Esophagus squamous epithelium (tissue), 4 donors: ENCODE measurements around the gene CFAP161.

ENCODE experiments used
- POLR2A ChIP-seq, 4 donors: fragments of 450-650 bp; IDR thresholded peaks; one replicate each; pipeline ENCODE4 v1.6.1; 2017; ENCODE audit warnings: antibody characterized with exemption in 4 of 4, mild to moderate bottlenecking in 4 of 4, moderate library complexity in 3 of 4
- TF ChIP-seq, protein P1 (sequence below), 6 experiments: fragments of 450-650 bp in 4 of 6; fragments of 200-600 bp in 2 of 6; sonication (generic) in 2 of 6; IDR thresholded peaks; one replicate each; pipeline ENCODE4 v1.5.1; 2016 to 2019; ENCODE audit warnings: antibody characterized with exemption in 6 of 6, mild to moderate bottlenecking in 4 of 6, moderate library complexity in 4 of 6

DNA sequence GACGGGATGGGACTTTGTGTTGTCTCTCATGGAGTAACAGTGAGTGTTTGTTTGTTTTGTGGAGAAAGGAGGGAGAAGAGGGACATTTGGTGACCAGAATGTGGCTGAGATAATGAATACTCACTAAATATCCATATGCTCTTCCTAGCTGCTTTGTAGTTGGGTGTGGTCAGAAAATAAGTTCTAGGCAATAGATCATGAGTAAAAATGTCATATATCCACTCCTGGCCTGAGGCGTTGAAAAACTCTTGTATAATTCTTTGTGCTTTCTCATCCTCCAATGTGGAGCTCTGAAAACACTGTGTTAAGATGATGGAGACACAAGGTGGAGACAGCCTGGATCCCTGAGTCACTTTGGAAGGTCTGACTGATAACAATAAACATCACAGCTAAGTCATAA is 34.6 kb downstream of the CFAP161 start:
- TF ChIP-seq, protein P1, sequence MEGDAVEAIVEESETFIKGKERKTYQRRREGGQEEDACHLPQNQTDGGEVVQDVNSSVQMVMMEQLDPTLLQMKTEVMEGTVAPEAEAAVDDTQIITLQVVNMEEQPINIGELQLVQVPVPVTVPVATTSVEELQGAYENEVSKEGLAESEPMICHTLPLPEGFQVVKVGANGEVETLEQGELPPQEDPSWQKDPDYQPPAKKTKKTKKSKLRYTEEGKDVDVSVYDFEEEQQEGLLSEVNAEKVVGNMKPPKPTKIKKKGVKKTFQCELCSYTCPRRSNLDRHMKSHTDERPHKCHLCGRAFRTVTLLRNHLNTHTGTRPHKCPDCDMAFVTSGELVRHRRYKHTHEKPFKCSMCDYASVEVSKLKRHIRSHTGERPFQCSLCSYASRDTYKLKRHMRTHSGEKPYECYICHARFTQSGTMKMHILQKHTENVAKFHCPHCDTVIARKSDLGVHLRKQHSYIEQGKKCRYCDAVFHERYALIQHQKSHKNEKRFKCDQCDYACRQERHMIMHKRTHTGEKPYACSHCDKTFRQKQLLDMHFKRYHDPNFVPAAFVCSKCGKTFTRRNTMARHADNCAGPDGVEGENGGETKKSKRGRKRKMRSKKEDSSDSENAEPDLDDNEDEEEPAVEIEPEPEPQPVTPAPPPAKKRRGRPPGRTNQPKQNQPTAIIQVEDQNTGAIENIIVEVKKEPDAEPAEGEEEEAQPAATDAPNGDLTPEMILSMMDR (IDR thresholded peaks at IDR 0.05) = no peak
- no peak for TF ChIP-seq POLR2A (IDR thresholded peaks at IDR 0.05)
